ENCODE data around the gene PRH2. TPM values are rescaled to one million over a fixed set of nuclear protein-coding genes. Genes with fewer than 3 reads are reported as not detected.

Gene PRH2
- total RNA-seq, 4 donors from 2014 or later, result not detected

GRCh38 chr12:10900530-10900929 is 28.5 kb upstream of the PRH2 start:
- no peak for TF ChIP-seq POLR2A (IDR thresholded peaks at IDR 0.05)
- no peak for TF ChIP-seq CTCF (IDR thresholded peaks at IDR 0.05)
- no peaks in the 10 kb centered on the region for H3K27me3 ChIP-seq
- H3K4me1 ChIP-seq, result no peaks in the 10 kb centered on the region
- H3K27ac ChIP-seq, result no peak overlapping the region
- H3K9me3 ChIP-seq, result peaks cover 0 to 3% (median 0%) of the 10 kb centered on the region in 4 donors
- DNase-seq, result no peak
- H3K36me3 ChIP-seq, result no peaks in the 10 kb centered on the region
- no peak overlapping the region for H3K4me3 ChIP-seq

DNA sequence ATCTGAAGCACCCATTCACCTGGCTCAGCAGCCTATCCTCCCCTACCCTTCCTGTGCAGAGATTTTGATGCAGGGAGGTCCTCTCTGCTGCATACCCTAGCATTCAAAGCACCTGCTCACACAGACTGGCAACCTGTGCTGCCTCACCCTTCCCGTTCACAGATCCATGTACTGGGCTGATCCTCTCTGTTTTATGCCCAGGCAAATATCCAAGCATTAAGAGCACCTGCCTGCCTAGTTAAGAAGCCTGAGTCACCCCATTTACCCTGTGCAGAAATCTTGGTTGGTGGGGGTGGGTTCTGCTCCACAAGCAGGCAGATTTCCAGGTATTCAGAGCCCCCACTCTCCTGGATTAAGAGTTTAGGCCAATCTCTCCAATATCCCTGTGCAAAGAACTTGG is 28.1 kb upstream of the PRH2 start:
- Histone ChIP-seq H3K27me3 (no peaks in the 10 kb centered on the region), H3K4me3 (no peak overlapping the region), H3K27ac (no peak overlapping the region), H3K4me1 (no peaks in the 10 kb centered on the region), H3K36me3 (no peaks in the 10 kb centered on the region), H3K9me3 (peaks cover 0 to 3% (median 0%) of the 10 kb centered on the region in 4 donors)
- TF ChIP-seq CTCF (IDR thresholded peaks at IDR 0.05), result no peak
- TF ChIP-seq POLR2A (IDR thresholded peaks at IDR 0.05), result no peak
- DNase-seq, result no peak

DNA sequence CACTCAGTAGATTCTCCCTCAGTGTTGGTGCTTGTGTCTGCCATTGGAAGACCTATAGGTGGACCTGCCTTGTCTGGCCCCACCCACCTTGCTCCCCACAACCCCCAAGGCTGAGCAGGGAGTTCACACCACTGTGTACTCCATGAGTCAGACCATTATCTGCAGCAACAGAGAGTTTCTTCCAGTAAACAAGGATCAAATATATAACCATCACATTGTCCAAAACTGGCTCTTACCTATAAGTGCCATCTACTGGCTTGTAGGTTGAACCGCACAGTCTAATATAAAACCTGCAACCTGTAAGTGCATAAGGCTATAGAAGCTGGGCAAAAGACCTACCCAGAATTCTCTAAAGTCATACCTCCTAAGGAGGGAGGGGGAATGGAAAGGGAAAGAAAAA is 27.6 kb upstream of the PRH2 start:
- peaks cover 0 to 3% (median 0%) of the 10 kb centered on the region in 4 donors for H3K9me3 ChIP-seq
- no peak overlapping the region for H3K4me3 ChIP-seq
- TF ChIP-seq POLR2A (IDR thresholded peaks at IDR 0.05) (no peak), CTCF (IDR thresholded peaks at IDR 0.05) (no peak)
- no peaks in the 10 kb centered on the region for H3K4me1 ChIP-seq
- no peaks in the 10 kb centered on the region for H3K27me3 ChIP-seq
- no peak overlapping the region for H3K27ac ChIP-seq
- DNase-seq, result no peak
- H3K36me3 ChIP-seq, result no peaks in the 10 kb centered on the region

GRCh38 chr12:10904686-10905085 is 24.4 kb upstream of the PRH2 start:
- Histone ChIP-seq H3K4me3 (no peak overlapping the region), H3K4me1 (no peaks in the 10 kb centered on the region), H3K27ac (no peak overlapping the region), H3K27me3 (no peaks in the 10 kb centered on the region), H3K9me3 (peaks cover 0 to 3% (median 0%) of the 10 kb centered on the region in 4 donors), H3K36me3 (no peaks in the 10 kb centered on the region)
- TF ChIP-seq POLR2A (IDR thresholded peaks at IDR 0.05) (no peak), CTCF (IDR thresholded peaks at IDR 0.05) (no peak)
- no peak for DNase-seq

- no peak within 1 kb of the TSS for H3K4me3 ChIP-seq
- TF ChIP-seq CTCF (IDR thresholded peaks at IDR 0.05) (no peak), POLR2A (IDR thresholded peaks at IDR 0.05) (no peak)
- no peak for DNase-seq
- H3K9me3 ChIP-seq, result no peaks in the 10 kb centered on the region
- no peaks in the 10 kb centered on the region for H3K27me3 ChIP-seq
- no peaks in the 10 kb centered on the region for H3K4me1 ChIP-seq
- no peaks in the 10 kb centered on the region for H3K36me3 ChIP-seq
- H3K27ac ChIP-seq, result no peak within 1 kb of the TSS
Observed at GRCh38 chr12:10909462-10909861, 19.6 kb upstream of the PRH2 start, which contains the start of gene TAS2R13. TSS of gene TAS2R13 (minus strand) at chr12:10909562. CDS start at chr12:10909298, 264 bp downstream.

DNA sequence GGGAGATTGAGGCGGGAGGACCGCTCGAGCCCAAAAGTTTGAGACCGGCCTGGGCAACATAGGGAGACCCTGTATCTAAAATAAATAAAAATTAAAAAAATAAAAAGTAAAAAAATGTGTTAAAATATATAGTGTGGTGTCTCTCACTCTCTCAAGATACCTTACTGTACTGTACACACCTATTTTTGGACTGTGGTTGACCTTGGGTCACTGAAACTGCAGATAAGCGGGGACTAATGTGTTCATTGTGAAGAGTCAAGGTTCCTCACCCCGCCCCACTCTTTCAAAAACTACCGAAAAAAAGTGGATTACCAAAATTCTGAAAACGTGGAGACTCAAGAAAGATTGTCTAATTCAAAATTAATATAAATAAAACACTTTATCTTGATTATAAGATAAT is 18.7 kb upstream of the PRH2 start:
- Histone ChIP-seq H3K9me3 (no peaks in the 10 kb centered on the region), H3K27me3 (no peaks in the 10 kb centered on the region), H3K36me3 (no peaks in the 10 kb centered on the region), H3K4me3 (no peak overlapping the region), H3K27ac (no peak overlapping the region), H3K4me1 (no peaks in the 10 kb centered on the region)
- no peak for DNase-seq
- TF ChIP-seq POLR2A (IDR thresholded peaks at IDR 0.05), result no peak
- TF ChIP-seq CTCF (IDR thresholded peaks at IDR 0.05), result no peak
